SU-DHL-6 (cell line): ENCODE data around the gene FSTL4.

Experiments
- H2AFZ ChIP-seq: fragments of 200-600 bp; sonication (generic); 2 replicates; pipeline ENCODE4 v1.6.1; 2014; ENCODE audit warnings: low read depth, mild to moderate bottlenecking, moderate library complexity, mixed read lengths, antibody characterized with exemption, low read length; ENCODE audit not compliant: severe bottlenecking
- H3F3A ChIP-seq: fragments of 200-600 bp; shearing (Covaris generic); 2 replicates; pipeline ENCODE4 v1.6.0; 2016; ENCODE audit warnings: antibody characterized with exemption, mild to moderate bottlenecking; ENCODE audit not compliant: insufficient read depth
- H3K27ac ChIP-seq: fragments of 200-600 bp; sonication (generic); 2 replicates; pipeline ENCODE4 v1.5.1; 2016; ENCODE audit warnings: low read depth, mild to moderate bottlenecking, low read length, moderate library complexity, mixed read lengths
- H3K27me3 ChIP-seq: fragments of 200-600 bp; sonication (generic), shearing (Covaris generic); 2 replicates; pipeline ENCODE4 v1.6.0; 2014; ENCODE audit warnings: mild to moderate bottlenecking, low read length
- H3K36me3 ChIP-seq: fragments of 200-600 bp; sonication (generic); 2 replicates; pipeline ENCODE4 v1.6.1; 2014; ENCODE audit warnings: mild to moderate bottlenecking, low read length, mixed read lengths
- H3K4me2 ChIP-seq: fragments of 300-600, 200-600 bp; shearing (Covaris generic), sonication (generic); 2 replicates; pipeline ENCODE4 v1.6.0; 2014; ENCODE audit warnings: low read length, low read depth, mild to moderate bottlenecking; ENCODE audit not compliant: poor library complexity, severe bottlenecking
- H3K4me3 ChIP-seq: fragments of 200-600 bp; sonication (generic); 2 replicates; pipeline ENCODE4 v1.5.1; 2014; ENCODE audit warnings: antibody characterized with exemption, low read length, mild to moderate bottlenecking, mixed read lengths; ENCODE audit not compliant: insufficient read depth, poor library complexity, severe bottlenecking
- H3K79me2 ChIP-seq: fragments of 200-600 bp; sonication (generic); 2 replicates; pipeline ENCODE4 v1.6.1; 2014; ENCODE audit warnings: mild to moderate bottlenecking, low read length, moderate library complexity; ENCODE audit not compliant: insufficient read depth
- H3K9ac ChIP-seq: fragments of 200-600 bp; sonication (generic); 2 replicates; pipeline ENCODE4 v1.7.0; 2014; ENCODE audit warnings: mild to moderate bottlenecking, low read length
- H3K9me2 ChIP-seq: fragments of 200-600 bp; sonication (generic); replicated peaks from 2 replicates; pipeline ENCODE4 v1.6.1; 2014; ENCODE audit warnings: low read length; ENCODE audit not compliant: insufficient read depth
- H3K9me3 ChIP-seq: fragments of 200-600 bp; sonication (generic); 2 replicates; pipeline ENCODE4 v1.6.1; 2014; ENCODE audit warnings: low read length, mixed read lengths; ENCODE audit not compliant: insufficient read depth
- H4K20me1 ChIP-seq: fragments of 200-600 bp; sonication (generic); 2 replicates; pipeline ENCODE4 v1.6.1; 2014; ENCODE audit warnings: low read depth, mild to moderate bottlenecking, antibody characterized with exemption, low read length, moderate library complexity, mixed read lengths
- CTCF ChIP-seq: fragments of 200-600 bp; sonication (generic); IDR thresholded peaks from one replicate; pipeline ENCODE4 v1.5.1; 2017; ENCODE audit warnings: antibody characterized with exemption, mild to moderate bottlenecking, low read length, moderate library complexity; ENCODE audit not compliant: insufficient read depth, poor library complexity, severe bottlenecking
- EZH2phosphoT487 ChIP-seq: fragments of 200-600 bp; sonication (generic), shearing (Covaris generic); conservative IDR thresholded peaks from 2 replicates; pipeline ENCODE4 v1.6.1; 2018; ENCODE audit warnings: mild to moderate bottlenecking, antibody characterized with exemption, low read length, moderate library complexity, mixed read lengths

The FSTL4 gene

GRCh38 chr5:133311176-133311575 is 301.2 kb downstream of the FSTL4 start:
- Histone ChIP-seq H3K79me2 (no peaks in the 10 kb centered on the region), H3K9me3 (no peaks in the 10 kb centered on the region), H3K9me2 (no peaks in the 10 kb centered on the region), H3F3A (no peaks in the 10 kb centered on the region), H3K27ac (no peak overlapping the region), H2AFZ (no peak overlapping the region), H3K36me3 (no peaks in the 10 kb centered on the region), H3K4me3 (no peak overlapping the region), H3K27me3 (no peaks in the 10 kb centered on the region), H4K20me1 (no peaks in the 10 kb centered on the region), H3K4me2 (no peak overlapping the region), H3K9ac (no peak overlapping the region)
- TF ChIP-seq EZH2phosphoT487 (no peak), CTCF (no peak)

- H3K4me3 ChIP-seq = no peak overlapping the region
- no peaks in the 10 kb centered on the region for H3K9me3 ChIP-seq
- no peaks in the 10 kb centered on the region for H3K9me2 ChIP-seq
- no peak for TF ChIP-seq EZH2phosphoT487
- no peaks in the 10 kb centered on the region for H3K27me3 ChIP-seq
- no peak overlapping the region for H3K9ac ChIP-seq
- no peaks in the 10 kb centered on the region for H3K36me3 ChIP-seq
- no peak overlapping the region for H3K27ac ChIP-seq
- no peak overlapping the region for H2AFZ ChIP-seq
- no peaks in the 10 kb centered on the region for H4K20me1 ChIP-seq
- H3K79me2 ChIP-seq = no peaks in the 10 kb centered on the region
- no peak overlapping the region for H3K4me2 ChIP-seq
- no peaks in the 10 kb centered on the region for H3F3A ChIP-seq
These were observed 302.2 kb downstream of the FSTL4 start for GRCh38 chr5:133309984-133310621.

GRCh38 chr5:133309166-133309795 is 303.1 kb downstream of the FSTL4 start:
- H2AFZ ChIP-seq = no peak overlapping the region
- H3K27me3 ChIP-seq = no peaks in the 10 kb centered on the region
- H3K9me3 ChIP-seq = no peaks in the 10 kb centered on the region
- TF ChIP-seq CTCF (no peak), EZH2phosphoT487 (no peak)
- no peaks in the 10 kb centered on the region for H3F3A ChIP-seq
- H3K4me3 ChIP-seq = no peak overlapping the region
- H3K36me3 ChIP-seq = no peaks in the 10 kb centered on the region
- no peaks in the 10 kb centered on the region for H3K9me2 ChIP-seq
- H4K20me1 ChIP-seq = no peaks in the 10 kb centered on the region
- H3K79me2 ChIP-seq = no peaks in the 10 kb centered on the region
- no peak overlapping the region for H3K4me2 ChIP-seq
- no peak overlapping the region for H3K27ac ChIP-seq
- no peak overlapping the region for H3K9ac ChIP-seq

GRCh38 chr5:133307275-133307674 is 305.1 kb downstream of the FSTL4 start:
- no peaks in the 10 kb centered on the region for H3K27me3 ChIP-seq
- no peaks in the 10 kb centered on the region for H3F3A ChIP-seq
- no peak overlapping the region for H3K9ac ChIP-seq
- H2AFZ ChIP-seq = no peak overlapping the region
- H3K9me3 ChIP-seq = no peaks in the 10 kb centered on the region
- no peaks in the 10 kb centered on the region for H4K20me1 ChIP-seq
- H3K4me3 ChIP-seq = no peak overlapping the region
- no peak overlapping the region for H3K4me2 ChIP-seq
- H3K79me2 ChIP-seq = no peaks in the 10 kb centered on the region
- no peaks in the 10 kb centered on the region for H3K9me2 ChIP-seq
- no peak overlapping the region for H3K27ac ChIP-seq
- no peak for TF ChIP-seq EZH2phosphoT487
- no peak for TF ChIP-seq CTCF
- H3K36me3 ChIP-seq = no peaks in the 10 kb centered on the region
